Lung (tissue), 12 donors: ENCODE measurements around the gene ANTXR1. TPM values are rescaled to one million over a fixed set of nuclear protein-coding genes. Genes with fewer than 3 reads are reported as not detected.

Experiments used
- ATAC-seq: fragments of 200-7000 bp; cut with Tn5 transposase; one replicate; pipeline ENCODE4 v1.9.1; 2020; ENCODE audit warnings: moderate number of reproducible peaks; ENCODE audit not compliant: insufficient read depth, low FRiP score
- DNase-seq, 3 donors: peaks; one replicate each; pipeline ENCODE4 v3.0.0-alpha.2; 2013 to 2017
- H3K27ac ChIP-seq, 2 donors: one replicate each; pipeline ENCODE4 v1.5.1; 2013; ENCODE audit warnings: mild to moderate bottlenecking in 2 of 2, moderate library complexity in 2 of 2, control low read depth in 1 of 2, inconsistent platforms in 1 of 2, low read depth in 1 of 2, low read length in 1 of 2
- H3K27me3 ChIP-seq, 3 donors: one replicate each; pipeline ENCODE4 v1.5.1; 2013; ENCODE audit warnings: low read length in 2 of 3; ENCODE audit not compliant: control insufficient read depth in 3 of 3, insufficient read depth in 3 of 3
- H3K36me3 ChIP-seq, 4 donors: one replicate each; pipeline ENCODE4 v1.5.1; 2013; ENCODE audit warnings: low read length in 4 of 4, mild to moderate bottlenecking in 1 of 4, moderate library complexity in 1 of 4; ENCODE audit not compliant: control insufficient read depth in 4 of 4, insufficient read depth in 4 of 4
- H3K4me1 ChIP-seq, 5 donors: one replicate each; pipeline ENCODE4 v1.5.1; 2013; ENCODE audit warnings: low read length in 5 of 5, mild to moderate bottlenecking in 2 of 5, moderate library complexity in 1 of 5; ENCODE audit not compliant: control insufficient read depth in 5 of 5, insufficient read depth in 5 of 5
- H3K4me3 ChIP-seq: one replicate; pipeline ENCODE4 v1.5.1; 2013; ENCODE audit warnings: mild to moderate bottlenecking, control low read depth, moderate library complexity
- H3K9ac ChIP-seq, 2 donors: one replicate each; pipeline ENCODE4 v1.5.1; 2013; ENCODE audit warnings: low read length in 2 of 2, control low read depth in 1 of 2; ENCODE audit not compliant: insufficient read depth in 1 of 2
- H3K9me3 ChIP-seq, 4 donors: one replicate each; pipeline ENCODE4 v1.5.1; 2013; ENCODE audit warnings: low read length in 3 of 4, mild to moderate bottlenecking in 1 of 4, moderate library complexity in 1 of 4; ENCODE audit not compliant: control insufficient read depth in 4 of 4, insufficient read depth in 3 of 4
- CTCF ChIP-seq: IDR thresholded peaks from 2 replicates; pipeline ENCODE4 v1.5.1; 2012; ENCODE audit warnings: mild to moderate bottlenecking; ENCODE audit errors: control extremely low read depth, extremely low read depth
- WGBS, 2 donors: extraction: QIAGEN DNeasy Blood & Tissue Kit; methylation state at CpG; one replicate each; pipeline ENCODE4 v1.1.7; 2013; 5-methylcytosine and 5-hydroxymethylcytosine counted together
- polyA plus RNA-seq, 2 donors: library from polyadenylated mRNA; stranded (reverse); fragments of 200-250 nt; gene quantifications; one replicate each; pipeline ENCODE4 v1.2.1, GENCODE V29; 2013
- total RNA-seq, 2 donors: library from RNA; depleted of rRNA in 1 of 2; stranded (reverse); fragments of >200 nt in 1 of 2; gene quantifications; one replicate each; pipeline ENCODE4 v1.2.1, GENCODE V29; 2014 to 2021
- donor health status: control.
- donor health status: control.
- donor health status: Bipolar disorder and iron deficiency.
- donor health status: healthy.
- donor health status: DM: yes; HTN: yes; CAD: no.

Gene ANTXR1
- total and polyA plus RNA-seq, 4 donors = 13.4 to 81.0 (median 34.8) TPM

GRCh38 chr2:68974251-68974650, 38.7 kb upstream of the ANTXR1 start, which contains the start of gene GKN1:
Gene GKN1 (plus strand): TSS chr2:68974636. CDS start chr2:68974678, 42 bp downstream.
- H3K27ac ChIP-seq = no peak within 1 kb of the TSS
- ATAC-seq = no peak
- no peaks in the 10 kb centered on the region for H3K27me3 ChIP-seq
- 60 to 75% methylated on average over 3 of the region's 3 CpGs for WGBS, 2 donors
- no peak for TF ChIP-seq CTCF
- no peak for DNase-seq
- no peak within 1 kb of the TSS for H3K9ac ChIP-seq
- no peak within 1 kb of the TSS for H3K4me3 ChIP-seq
- H3K36me3 ChIP-seq = no peaks in the 10 kb centered on the region
- H3K4me1 ChIP-seq = no peaks in the 10 kb centered on the region
- H3K9me3 ChIP-seq = no peaks in the 10 kb centered on the region

GRCh38 chr2:68974946-68975665, 37.9 kb upstream of the ANTXR1 start:
- H3K27me3 ChIP-seq = no peaks in the 10 kb centered on the region
- H3K4me1 ChIP-seq = no peaks in the 10 kb centered on the region
- H3K27ac ChIP-seq = no peak overlapping the region
- no peak for ATAC-seq
- no peak for TF ChIP-seq CTCF
- no peak for DNase-seq
- no peak overlapping the region for H3K4me3 ChIP-seq
- no peaks in the 10 kb centered on the region for H3K36me3 ChIP-seq
- 72 to 77% methylated on average over 9 of the region's 9 CpGs for whole genome bisulfite sequencing, 2 donors
- no peak overlapping the region for H3K9ac ChIP-seq
- no peaks in the 10 kb centered on the region for H3K9me3 ChIP-seq

GRCh38 chr2:68975844-68976243, 37.1 kb upstream of the ANTXR1 start:
- Histone ChIP-seq H3K27ac (no peak overlapping the region), H3K27me3 (no peaks in the 10 kb centered on the region), H3K36me3 (no peaks in the 10 kb centered on the region), H3K4me3 (no peak overlapping the region), H3K9me3 (no peaks in the 10 kb centered on the region), H3K4me1 (no peaks in the 10 kb centered on the region), H3K9ac (no peak overlapping the region)
- no peak for DNase-seq
- 93 to 100% methylated on average over 2 of the region's 2 CpGs for WGBS, 2 donors
- TF ChIP-seq CTCF = no peak
- ATAC-seq = no peak

GRCh38 chr2:68977453-68977852, 35.5 kb upstream of the ANTXR1 start:
- TF ChIP-seq CTCF = no peak
- Histone ChIP-seq H3K36me3 (no peaks in the 10 kb centered on the region), H3K9me3 (no peaks in the 10 kb centered on the region), H3K4me1 (no peaks in the 10 kb centered on the region), H3K4me3 (no peak overlapping the region), H3K9ac (no peak overlapping the region), H3K27ac (no peak overlapping the region), H3K27me3 (no peaks in the 10 kb centered on the region)
- DNase-seq = no peak
- 73 to 81% methylated on average over 4 of the region's 4 CpGs for WGBS, 2 donors
- ATAC-seq = no peak
